ENCODE data around the gene EPHB1.

EPHB1 gene

DNA sequence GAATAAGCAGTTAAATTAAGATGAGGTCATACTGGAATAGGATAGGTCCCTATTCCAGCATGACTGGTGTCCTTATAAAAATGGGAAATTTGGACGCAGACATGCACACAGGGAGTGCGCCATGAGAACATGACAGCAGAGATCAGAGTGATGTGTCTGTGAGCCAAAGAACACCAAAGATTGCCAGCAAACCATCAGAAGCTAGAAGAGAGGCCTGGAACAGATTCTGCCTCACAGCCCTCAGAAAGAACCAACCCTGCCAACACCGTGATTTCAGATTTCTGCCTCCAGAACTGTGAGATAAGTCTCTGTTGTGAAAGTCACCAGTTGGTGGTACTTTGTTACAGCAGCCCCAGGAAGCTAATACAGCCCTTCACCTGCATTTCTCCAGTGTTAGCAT is 34.7 kb downstream of the EPHB1 start:
- TF ChIP-seq FOXP2 (optimal IDR thresholded peaks at IDR 0.05; ENCODE audit: borderline replicate concordance, extremely low read depth, extremely low read length, insufficient read depth) (no peak), POLR2AphosphoS5 (IDR thresholded peaks at IDR 0.05; ENCODE audit: low read depth, low read length) (no peak), TAF1 (IDR thresholded peaks at IDR 0.05; ENCODE audit: borderline replicate concordance, insufficient read depth, low read length) (no peak), SIN3A (IDR thresholded peaks at IDR 0.05; ENCODE audit: borderline replicate concordance, insufficient read depth, low read length) (no peak)
- TF ChIP-seq, protein P1, sequence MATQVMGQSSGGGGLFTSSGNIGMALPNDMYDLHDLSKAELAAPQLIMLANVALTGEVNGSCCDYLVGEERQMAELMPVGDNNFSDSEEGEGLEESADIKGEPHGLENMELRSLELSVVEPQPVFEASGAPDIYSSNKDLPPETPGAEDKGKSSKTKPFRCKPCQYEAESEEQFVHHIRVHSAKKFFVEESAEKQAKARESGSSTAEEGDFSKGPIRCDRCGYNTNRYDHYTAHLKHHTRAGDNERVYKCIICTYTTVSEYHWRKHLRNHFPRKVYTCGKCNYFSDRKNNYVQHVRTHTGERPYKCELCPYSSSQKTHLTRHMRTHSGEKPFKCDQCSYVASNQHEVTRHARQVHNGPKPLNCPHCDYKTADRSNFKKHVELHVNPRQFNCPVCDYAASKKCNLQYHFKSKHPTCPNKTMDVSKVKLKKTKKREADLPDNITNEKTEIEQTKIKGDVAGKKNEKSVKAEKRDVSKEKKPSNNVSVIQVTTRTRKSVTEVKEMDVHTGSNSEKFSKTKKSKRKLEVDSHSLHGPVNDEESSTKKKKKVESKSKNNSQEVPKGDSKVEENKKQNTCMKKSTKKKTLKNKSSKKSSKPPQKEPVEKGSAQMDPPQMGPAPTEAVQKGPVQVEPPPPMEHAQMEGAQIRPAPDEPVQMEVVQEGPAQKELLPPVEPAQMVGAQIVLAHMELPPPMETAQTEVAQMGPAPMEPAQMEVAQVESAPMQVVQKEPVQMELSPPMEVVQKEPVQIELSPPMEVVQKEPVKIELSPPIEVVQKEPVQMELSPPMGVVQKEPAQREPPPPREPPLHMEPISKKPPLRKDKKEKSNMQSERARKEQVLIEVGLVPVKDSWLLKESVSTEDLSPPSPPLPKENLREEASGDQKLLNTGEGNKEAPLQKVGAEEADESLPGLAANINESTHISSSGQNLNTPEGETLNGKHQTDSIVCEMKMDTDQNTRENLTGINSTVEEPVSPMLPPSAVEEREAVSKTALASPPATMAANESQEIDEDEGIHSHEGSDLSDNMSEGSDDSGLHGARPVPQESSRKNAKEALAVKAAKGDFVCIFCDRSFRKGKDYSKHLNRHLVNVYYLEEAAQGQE (IDR thresholded peaks at IDR 0.05; ENCODE audit: insufficient read depth in 1 of 2, low read depth in 2 of 2, low read length in 2 of 2): no peak

GRCh38 chr3:134832585-134832984 is 37.5 kb downstream of the EPHB1 start:
- TF ChIP-seq POLR2AphosphoS5 (IDR thresholded peaks at IDR 0.05; ENCODE audit: low read depth, low read length): no peak
- TF ChIP-seq, protein P1 (IDR thresholded peaks at IDR 0.05; ENCODE audit: insufficient read depth in 1 of 2, low read depth in 2 of 2, low read length in 2 of 2): no peak
- TF ChIP-seq SIN3A (IDR thresholded peaks at IDR 0.05; ENCODE audit: borderline replicate concordance, insufficient read depth, low read length): no peak
- TF ChIP-seq TAF1 (IDR thresholded peaks at IDR 0.05; ENCODE audit: borderline replicate concordance, insufficient read depth, low read length): no peak
- no peak for TF ChIP-seq FOXP2 (optimal IDR thresholded peaks at IDR 0.05; ENCODE audit: borderline replicate concordance, extremely low read depth, extremely low read length, insufficient read depth)

DNA sequence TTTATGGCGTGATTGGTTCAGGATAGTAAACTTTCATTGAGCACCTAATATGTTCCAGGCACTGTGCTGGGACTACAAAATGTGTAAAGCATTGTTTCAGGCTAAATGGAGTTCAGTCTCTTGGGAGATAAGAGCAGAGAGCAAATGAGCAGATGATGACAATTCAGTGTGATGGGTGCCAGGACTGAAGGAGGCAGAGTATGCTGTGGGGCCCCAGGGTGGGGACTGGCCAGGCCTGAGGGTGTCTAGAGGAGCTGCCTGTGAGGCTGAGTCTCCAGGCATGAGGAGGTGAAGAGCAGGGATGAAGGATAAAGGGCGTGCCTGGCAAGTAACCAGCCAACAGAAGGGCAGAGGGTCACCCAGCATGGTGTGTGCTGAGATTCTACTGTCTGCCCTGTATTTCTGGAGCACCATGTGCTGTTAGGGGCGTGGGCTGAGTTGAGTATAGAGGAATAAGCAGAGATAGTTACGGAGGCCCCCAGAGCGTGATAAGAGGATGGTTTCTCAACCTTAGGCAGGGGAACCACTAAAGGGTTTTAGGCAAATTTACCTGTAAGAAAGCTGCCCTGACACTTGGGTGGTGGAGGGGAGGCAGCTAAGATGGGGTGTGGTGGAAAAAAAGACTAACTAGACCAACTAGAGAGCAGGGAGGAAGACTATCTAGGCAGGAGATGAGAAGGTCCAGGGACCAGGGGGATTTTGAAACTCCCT is 38.5 kb downstream of the EPHB1 start:
- TF ChIP-seq SIN3A (IDR thresholded peaks at IDR 0.05; ENCODE audit: borderline replicate concordance, insufficient read depth, low read length) (no peak), FOXP2 (optimal IDR thresholded peaks at IDR 0.05; ENCODE audit: borderline replicate concordance, extremely low read depth, extremely low read length, insufficient read depth) (no peak), TAF1 (IDR thresholded peaks at IDR 0.05; ENCODE audit: borderline replicate concordance, insufficient read depth, low read length) (no peak), POLR2AphosphoS5 (IDR thresholded peaks at IDR 0.05; ENCODE audit: low read depth, low read length) (no peak)
- TF ChIP-seq, protein P1 (IDR thresholded peaks at IDR 0.05; ENCODE audit: insufficient read depth in 1 of 2, low read depth in 2 of 2, low read length in 2 of 2): no peak

DNA sequence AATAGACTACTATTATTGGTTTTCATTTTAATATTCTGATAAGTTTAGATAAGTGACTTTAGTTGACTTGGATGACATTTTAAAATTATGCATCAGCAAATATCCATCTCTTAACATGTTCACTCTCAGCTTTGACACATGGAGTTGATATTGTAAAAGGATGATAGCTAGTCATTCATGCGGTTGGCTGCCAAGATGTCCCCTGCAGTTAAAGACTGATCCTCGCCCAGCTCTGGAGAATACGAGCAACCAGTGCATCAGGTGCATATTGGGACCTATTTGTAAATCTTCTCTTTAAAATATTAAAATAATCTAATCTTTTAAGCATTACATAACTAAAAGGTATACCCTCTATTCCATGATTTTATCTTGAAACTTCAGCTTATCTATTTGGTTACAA is 41.9 kb downstream of the EPHB1 start:
- TF ChIP-seq TAF1 (IDR thresholded peaks at IDR 0.05; ENCODE audit: borderline replicate concordance, insufficient read depth, low read length) (no peak), FOXP2 (optimal IDR thresholded peaks at IDR 0.05; ENCODE audit: borderline replicate concordance, extremely low read depth, extremely low read length, insufficient read depth) (no peak), POLR2AphosphoS5 (IDR thresholded peaks at IDR 0.05; ENCODE audit: low read depth, low read length) (no peak), SIN3A (IDR thresholded peaks at IDR 0.05; ENCODE audit: borderline replicate concordance, insufficient read depth, low read length) (no peak)
- TF ChIP-seq, protein P1 (IDR thresholded peaks at IDR 0.05; ENCODE audit: insufficient read depth in 1 of 2, low read depth in 2 of 2, low read length in 2 of 2): no peak

Measured in PFSK-1 (cell line).